Immature natural killer cell (primary cell): ENCODE measurements around the gene CCDC167. TPM values are rescaled to one million over a fixed set of nuclear protein-coding genes. Genes with fewer than 3 reads are reported as not detected.

Experiments used
- DNase-seq, 3 donors: peaks; one replicate each; pipeline ENCODE4 v3.0.0; 2022; ENCODE audit warnings: mixed read lengths in 1 of 3
- H3K27ac Mint-ChIP-seq, 6 donors: one replicate each; pipeline ENCODE4 v1.8.0; 2020; ENCODE audit warnings: mixed read lengths in 6 of 6, mild to moderate bottlenecking in 5 of 6, inconsistent platforms in 4 of 6, moderate library complexity in 3 of 6
- H3K27me3 Mint-ChIP-seq, 3 donors: one replicate each; pipeline ENCODE4 v1.8.0; 2020 to 2021; ENCODE audit warnings: low read depth in 3 of 3, mild to moderate bottlenecking in 3 of 3, mixed read lengths in 3 of 3, moderate library complexity in 3 of 3, inconsistent platforms in 1 of 3
- H3K36me3 Mint-ChIP-seq, 3 donors: one replicate each; pipeline ENCODE4 v1.8.0; 2020; ENCODE audit warnings: mixed read lengths in 3 of 3, inconsistent platforms in 2 of 3, mild to moderate bottlenecking in 2 of 3
- H3K4me1 Mint-ChIP-seq, 2 donors: one replicate each; pipeline ENCODE4 v1.8.0; 2020; ENCODE audit warnings: inconsistent platforms in 2 of 2, mild to moderate bottlenecking in 2 of 2, mixed read lengths in 2 of 2, moderate library complexity in 1 of 2
- H3K4me3 Mint-ChIP-seq, 5 donors: one replicate each; pipeline ENCODE4 v1.8.0; 2020; ENCODE audit warnings: mild to moderate bottlenecking in 5 of 5, mixed read lengths in 5 of 5, inconsistent platforms in 3 of 5, moderate library complexity in 3 of 5
- H3K9me3 Mint-ChIP-seq, 6 donors: one replicate each; pipeline ENCODE4 v1.8.0; 2020; ENCODE audit warnings: mild to moderate bottlenecking in 6 of 6, mixed read lengths in 6 of 6, inconsistent platforms in 4 of 6, moderate library complexity in 3 of 6
- polyA plus RNA-seq, 3 donors: library from polyadenylated mRNA; unstranded; fragments of 300-500 nt; fragmentation: Illumina TruSeq; gene quantifications; one replicate each; pipeline ENCODE4 v1.2.3, GENCODE V29; 2021

The CCDC167 gene
- polyA plus RNA-seq, 3 donors from 2014 or later, result 78.7 to 115 (median 79.3) TPM

GRCh38 chr6:37513576-37513975, 13.9 kb upstream of the CCDC167 start:
- H3K27me3 Mint-ChIP-seq, result peaks cover 9 to 25% (median 19%) of the 10 kb centered on the region in 3 donors
- peaks cover 46 to 51% of the 10 kb centered on the region in 2 donors for H3K4me1 Mint-ChIP-seq
- H3K4me3 Mint-ChIP-seq, result peak overlapping the region in 2 of 5 donors; percentile 14 to 21
- H3K27ac Mint-ChIP-seq, result peak overlapping the region in 2 of 6 donors; percentile 66 to 78
- DNase-seq, result no peak
- peaks cover 0 to 4% (median 3%) of the 10 kb centered on the region in 3 donors for H3K36me3 Mint-ChIP-seq
- no peaks in the 10 kb centered on the region for H3K9me3 Mint-ChIP-seq

- peak overlapping the region in 2 of 5 donors; percentile 14 to 21 for H3K4me3 Mint-ChIP-seq
- peak overlapping the region in 2 of 6 donors; percentile 66 to 78 for H3K27ac Mint-ChIP-seq
- no peak for DNase-seq
- H3K36me3 Mint-ChIP-seq, result peaks cover 0 to 4% (median 3%) of the 10 kb centered on the region in 3 donors
- peaks cover 46 to 51% of the 10 kb centered on the region in 2 donors for H3K4me1 Mint-ChIP-seq
- H3K27me3 Mint-ChIP-seq, result peaks cover 9 to 25% (median 19%) of the 10 kb centered on the region in 3 donors
- no peaks in the 10 kb centered on the region for H3K9me3 Mint-ChIP-seq
Measured at GRCh38 chr6:37513155-37513554, 13.5 kb upstream of the CCDC167 start.

- H3K36me3 Mint-ChIP-seq, result peaks cover 0 to 4% (median 3%) of the 10 kb centered on the region in 3 donors
- peaks cover 44 to 48% of the 10 kb centered on the region in 2 donors for H3K4me1 Mint-ChIP-seq
- no peaks in the 10 kb centered on the region for H3K9me3 Mint-ChIP-seq
- no peak overlapping the region for H3K4me3 Mint-ChIP-seq
- H3K27ac Mint-ChIP-seq, result peak overlapping the region in 2 of 6 donors; percentile 69 to 78
- H3K27me3 Mint-ChIP-seq, result peaks cover 8 to 22% (median 18%) of the 10 kb centered on the region in 3 donors
- DNase-seq, result no peak
Measured at GRCh38 chr6:37512400-37513011, 12.8 kb upstream of the CCDC167 start.

- H3K4me1 Mint-ChIP-seq, result peaks cover 38 to 47% of the 10 kb centered on the region in 2 donors
- H3K27ac Mint-ChIP-seq, result peak overlapping the region in 1 of 6 donors; percentile 40
- no peak for DNase-seq
- H3K27me3 Mint-ChIP-seq, result peaks cover 5 to 23% (median 13%) of the 10 kb centered on the region in 3 donors
- peaks cover 0 to 4% (median 3%) of the 10 kb centered on the region in 3 donors for H3K36me3 Mint-ChIP-seq
- no peak overlapping the region for H3K4me3 Mint-ChIP-seq
- H3K9me3 Mint-ChIP-seq, result no peaks in the 10 kb centered on the region
Measured at GRCh38 chr6:37511910-37512399, 12.3 kb upstream of the CCDC167 start.

GRCh38 chr6:37511201-37511600, 11.5 kb upstream of the CCDC167 start:
- no peak for DNase-seq
- H3K4me1 Mint-ChIP-seq, result peaks cover 31 to 40% of the 10 kb centered on the region in 2 donors
- peaks cover 0 to 22% (median 5%) of the 10 kb centered on the region in 3 donors for H3K27me3 Mint-ChIP-seq
- H3K36me3 Mint-ChIP-seq, result peaks cover 0 to 4% (median 3%) of the 10 kb centered on the region in 3 donors
- H3K4me3 Mint-ChIP-seq, result no peak overlapping the region
- peak overlapping the region in 2 of 6 donors; percentile 8 to 37 for H3K27ac Mint-ChIP-seq
- no peaks in the 10 kb centered on the region for H3K9me3 Mint-ChIP-seq

DNA sequence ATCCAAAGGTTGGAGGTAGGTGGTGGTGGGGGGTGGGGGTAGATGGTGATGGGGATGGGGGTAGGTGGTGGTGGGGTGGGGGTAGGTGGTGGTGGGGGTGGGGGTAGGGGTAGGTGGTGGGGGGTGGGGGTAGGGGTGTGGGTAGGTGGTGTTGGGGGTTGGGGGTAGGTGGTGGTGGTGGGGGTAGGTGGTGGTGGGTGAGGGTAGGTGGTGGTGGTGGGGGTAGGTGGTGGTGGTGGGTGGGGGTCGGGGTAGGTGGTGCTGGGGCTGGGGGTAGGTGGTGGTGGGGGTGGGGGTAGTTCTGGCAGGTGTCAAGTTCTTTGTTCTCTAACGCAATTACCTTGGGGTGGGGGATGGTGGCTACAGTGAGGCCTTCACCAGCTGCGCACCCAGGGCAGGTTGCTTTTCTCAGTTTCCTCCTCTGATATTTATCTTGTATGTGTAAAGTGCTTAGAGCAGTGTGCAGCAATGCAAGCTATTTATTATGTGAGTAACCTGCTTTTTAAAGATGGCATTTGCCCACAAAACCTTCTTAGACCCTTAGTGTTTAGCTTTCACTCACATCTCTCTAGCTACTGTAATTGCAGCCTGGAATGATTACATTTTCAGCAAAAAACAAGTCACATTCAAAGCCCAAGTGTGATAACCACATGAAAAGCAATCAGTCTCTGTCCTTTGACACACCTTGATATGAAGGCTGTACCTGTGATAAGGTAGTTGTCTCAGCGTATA, 8.2 kb upstream of the CCDC167 start:
- Mint-ChIP-seq H3K4me3 (no peak overlapping the region), H3K27me3 (peaks cover 1 to 24% (median 9%) of the 10 kb centered on the region in 3 donors), H3K27ac (peak overlapping the region in 5 of 6 donors; percentile 67 to 79 (median 74)), H3K9me3 (no peaks in the 10 kb centered on the region), H3K36me3 (peaks cover 0 to 4% (median 0%) of the 10 kb centered on the region in 3 donors), H3K4me1 (peaks cover 33 to 36% of the 10 kb centered on the region in 2 donors)
- peak in 1 of 3 donors; percentile 30 for DNase-seq

DNA sequence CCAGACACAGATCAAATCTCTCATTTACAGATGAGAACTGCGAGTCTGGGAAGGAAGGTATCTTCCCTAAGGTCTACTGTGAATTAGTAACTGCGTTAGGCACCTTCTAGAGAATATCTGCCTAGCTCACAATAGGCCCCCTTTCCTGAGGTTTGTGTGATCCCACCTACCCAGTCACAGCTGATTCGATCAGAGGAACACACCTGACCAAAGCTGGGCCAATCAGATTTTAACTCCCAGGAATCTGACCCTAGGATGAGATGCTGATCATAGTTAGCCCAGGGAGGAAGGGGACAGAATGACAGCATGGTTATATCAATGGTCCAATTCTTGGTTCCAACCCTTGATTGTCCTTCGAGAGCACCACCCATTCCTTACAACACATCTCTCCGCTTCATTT, 7.4 kb upstream of the CCDC167 start:
- H3K9me3 Mint-ChIP-seq, result no peaks in the 10 kb centered on the region
- no peak for DNase-seq
- H3K27me3 Mint-ChIP-seq, result peaks cover 5 to 27% (median 14%) of the 10 kb centered on the region in 3 donors
- peaks cover 0 to 4% (median 0%) of the 10 kb centered on the region in 3 donors for H3K36me3 Mint-ChIP-seq
- peak overlapping the region in 5 of 6 donors; percentile 57 to 99 (median 90) for H3K27ac Mint-ChIP-seq
- peaks cover 40 to 44% of the 10 kb centered on the region in 2 donors for H3K4me1 Mint-ChIP-seq
- no peak overlapping the region for H3K4me3 Mint-ChIP-seq

DNA sequence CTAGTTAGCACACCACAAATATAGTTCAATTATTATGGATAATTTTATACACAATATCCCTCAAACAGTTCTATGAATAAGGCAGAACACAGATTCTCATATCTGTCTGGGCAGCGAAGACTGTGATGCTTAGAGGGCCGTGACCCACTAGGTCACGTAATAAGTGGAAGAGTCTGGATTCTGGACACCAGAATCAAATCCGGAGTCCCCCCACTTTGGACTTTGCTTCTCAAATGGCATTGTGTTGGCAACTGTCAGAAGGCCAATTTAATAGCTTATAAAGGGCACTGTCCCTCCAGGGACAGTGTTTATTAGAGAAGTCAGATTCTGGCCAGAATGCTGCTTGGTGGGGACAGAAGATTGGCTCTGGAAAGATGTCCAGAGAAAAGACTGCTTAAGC, 6.8 kb upstream of the CCDC167 start:
- DNase-seq, result no peak
- peaks cover 0 to 4% (median 0%) of the 10 kb centered on the region in 3 donors for H3K36me3 Mint-ChIP-seq
- H3K4me1 Mint-ChIP-seq, result peaks cover 46 to 50% of the 10 kb centered on the region in 2 donors
- H3K27ac Mint-ChIP-seq, result peak overlapping the region in 5 of 6 donors; percentile 28 to 100 (median 99)
- H3K27me3 Mint-ChIP-seq, result peaks cover 6 to 30% (median 16%) of the 10 kb centered on the region in 3 donors
- no peak overlapping the region for H3K4me3 Mint-ChIP-seq
- no peaks in the 10 kb centered on the region for H3K9me3 Mint-ChIP-seq

GRCh38 chr6:37504024-37504423, 4.3 kb upstream of the CCDC167 start:
- no peak for DNase-seq
- peak overlapping the region; percentile 71 to 84 (median 76) for H3K4me3 Mint-ChIP-seq
- no peaks in the 10 kb centered on the region for H3K9me3 Mint-ChIP-seq
- H3K27me3 Mint-ChIP-seq, result peaks cover 10 to 33% (median 19%) of the 10 kb centered on the region in 3 donors
- peaks cover 0 to 4% (median 0%) of the 10 kb centered on the region in 3 donors for H3K36me3 Mint-ChIP-seq
- peaks cover 68% of the 10 kb centered on the region in 2 donors for H3K4me1 Mint-ChIP-seq
- H3K27ac Mint-ChIP-seq, result peak overlapping the region; percentile 97 to 100 (median 100)

GRCh38 chr6:37503309-37503965, 3.7 kb upstream of the CCDC167 start:
- Mint-ChIP-seq H3K4me1 (peaks cover 70 to 71% of the 10 kb centered on the region in 2 donors), H3K27ac (peak overlapping the region; percentile 97 to 100 (median 100)), H3K4me3 (peak overlapping the region; percentile 71 to 84 (median 76)), H3K27me3 (peaks cover 10 to 33% (median 19%) of the 10 kb centered on the region in 3 donors), H3K9me3 (no peaks in the 10 kb centered on the region), H3K36me3 (peaks cover 0 to 4% (median 0%) of the 10 kb centered on the region in 3 donors)
- DNase-seq, result peak in 1 of 3 donors; percentile 15

- Mint-ChIP-seq H3K27ac (peak overlapping the region; percentile 97 to 100 (median 100)), H3K4me3 (peak overlapping the region; percentile 71 to 84 (median 76)), H3K27me3 (peaks cover 10 to 35% (median 19%) of the 10 kb centered on the region in 3 donors), H3K9me3 (no peaks in the 10 kb centered on the region), H3K4me1 (peaks cover 67 to 70% of the 10 kb centered on the region in 2 donors), H3K36me3 (peaks cover 0 to 4% (median 0%) of the 10 kb centered on the region in 3 donors)
- peak; percentile 86 to 92 (median 89) for DNase-seq
Measured at GRCh38 chr6:37502703-37503291, 3.1 kb upstream of the CCDC167 start.

GRCh38 chr6:37501632-37502491, 2.2 kb upstream of the CCDC167 start:
- peaks cover 65 to 69% of the 10 kb centered on the region in 2 donors for H3K4me1 Mint-ChIP-seq
- no peaks in the 10 kb centered on the region for H3K9me3 Mint-ChIP-seq
- DNase-seq, result peak; percentile 51 to 68 (median 54)
- peak overlapping the region; percentile 71 to 84 (median 76) for H3K4me3 Mint-ChIP-seq
- H3K27me3 Mint-ChIP-seq, result peaks cover 10 to 30% (median 19%) of the 10 kb centered on the region in 3 donors
- H3K27ac Mint-ChIP-seq, result peak overlapping the region; percentile 97 to 100 (median 100)
- peaks cover 0 to 4% (median 0%) of the 10 kb centered on the region in 3 donors for H3K36me3 Mint-ChIP-seq
